Mesangial cell (primary cell): ENCODE measurements around the gene IGSF3. TPM values are rescaled to one million over a fixed set of nuclear protein-coding genes. Genes with fewer than 3 reads are reported as not detected.

Experiments used
- total RNA-seq: library from RNA; depleted of rRNA; stranded (reverse); fragments of >200 nt; gene quantifications from 2 replicates; pipeline ENCODE4 v1.2.3, GENCODE V29; 2015

Gene IGSF3
- total RNA-seq, result 13.7 and 30.8 TPM in 2 replicates

GRCh38 chr1:116667575-116668105 is at the start of gene IGSF3:
TSS of gene IGSF3 (minus strand) at chr1:116667733. CDS start at chr1:116666326, 1,407 bp downstream.

GRCh38 chr1:116570358-116571214 is 96.9 kb downstream of the IGSF3 start, which contains the start of gene CD58:
TSS of gene CD58 (minus strand) at chr1:116571026. CDS start at chr1:116570972, 54 bp downstream.

Other genes with a start within 250 kb of the IGSF3 start
- gene CD58, start 96.7 kb downstream of the IGSF3 start, total RNA-seq, result 7.4 and 13.9 TPM in 2 replicates
- not detected in 2 replicates for gene CD2, start 86.7 kb upstream of the IGSF3 start, total RNA-seq
- gene PTGFRN, start 242.2 kb upstream of the IGSF3 start, total RNA-seq, result 47.6 and 76.2 TPM in 2 replicates